ENCODE measurements around the gene CDC14C.

CDC14C gene

DNA sequence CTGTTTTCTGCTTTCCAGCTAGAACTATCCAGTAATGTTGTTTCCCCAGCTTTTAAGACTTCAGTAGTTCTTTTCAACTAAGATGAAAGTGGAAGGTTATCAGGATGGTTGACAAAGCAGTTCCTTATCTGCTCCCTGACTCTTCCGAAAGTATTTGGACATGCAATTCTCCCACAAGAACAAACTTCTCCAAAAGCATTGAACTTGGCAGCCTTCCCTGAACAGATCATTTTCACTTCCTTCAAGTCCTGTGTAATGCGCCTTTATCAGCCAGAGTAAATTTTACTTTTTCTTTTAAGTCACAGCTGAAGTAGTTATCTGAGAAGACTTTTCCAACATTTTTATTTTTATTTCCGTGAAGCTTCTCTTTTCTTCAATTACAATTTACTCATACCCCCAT lies 39.7 kb downstream of the CDC14C start:
- no peak overlapping the region for H3K4me3 ChIP-seq (ENCODE audit: low read depth, low read length)
- CTCF ChIA-PET: no interaction called here
- TF ChIP-seq, protein P1, sequence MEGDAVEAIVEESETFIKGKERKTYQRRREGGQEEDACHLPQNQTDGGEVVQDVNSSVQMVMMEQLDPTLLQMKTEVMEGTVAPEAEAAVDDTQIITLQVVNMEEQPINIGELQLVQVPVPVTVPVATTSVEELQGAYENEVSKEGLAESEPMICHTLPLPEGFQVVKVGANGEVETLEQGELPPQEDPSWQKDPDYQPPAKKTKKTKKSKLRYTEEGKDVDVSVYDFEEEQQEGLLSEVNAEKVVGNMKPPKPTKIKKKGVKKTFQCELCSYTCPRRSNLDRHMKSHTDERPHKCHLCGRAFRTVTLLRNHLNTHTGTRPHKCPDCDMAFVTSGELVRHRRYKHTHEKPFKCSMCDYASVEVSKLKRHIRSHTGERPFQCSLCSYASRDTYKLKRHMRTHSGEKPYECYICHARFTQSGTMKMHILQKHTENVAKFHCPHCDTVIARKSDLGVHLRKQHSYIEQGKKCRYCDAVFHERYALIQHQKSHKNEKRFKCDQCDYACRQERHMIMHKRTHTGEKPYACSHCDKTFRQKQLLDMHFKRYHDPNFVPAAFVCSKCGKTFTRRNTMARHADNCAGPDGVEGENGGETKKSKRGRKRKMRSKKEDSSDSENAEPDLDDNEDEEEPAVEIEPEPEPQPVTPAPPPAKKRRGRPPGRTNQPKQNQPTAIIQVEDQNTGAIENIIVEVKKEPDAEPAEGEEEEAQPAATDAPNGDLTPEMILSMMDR (IDR thresholded peaks at IDR 0.05; ENCODE audit: insufficient read depth, low read length, missing control alignments): no peak
- no peak for DNase-seq (ENCODE audit: low read depth, low spot score)
- POLR2A ChIA-PET: no interaction called here

DNA sequence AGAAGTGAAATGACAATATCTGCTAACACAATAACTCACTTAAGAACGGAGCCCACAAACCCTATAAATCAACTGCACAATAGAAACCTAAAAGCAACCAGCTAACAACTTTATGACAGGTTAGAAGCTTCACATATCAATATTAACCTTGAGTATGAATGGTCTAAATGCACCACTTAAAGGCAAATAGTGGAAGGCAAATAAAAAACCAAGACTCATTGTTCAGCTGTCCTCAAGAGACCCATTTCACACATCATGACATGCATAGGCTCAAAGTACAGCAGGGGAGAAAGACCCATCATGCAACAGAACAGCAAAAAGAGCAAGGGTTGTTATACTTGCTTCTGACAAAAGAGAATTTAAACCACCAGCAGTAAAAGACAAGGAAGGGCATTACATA lies 46.8 kb downstream of the CDC14C start:
- CTCF ChIA-PET: no interaction called here
- H3K4me3 ChIP-seq (ENCODE audit: low read depth, low read length): no peak overlapping the region
- POLR2A ChIA-PET: no interaction called here
- DNase-seq (ENCODE audit: low read depth, low spot score): no peak
- TF ChIP-seq, protein P1 (IDR thresholded peaks at IDR 0.05; ENCODE audit: insufficient read depth, low read length, missing control alignments): no peak

DNA sequence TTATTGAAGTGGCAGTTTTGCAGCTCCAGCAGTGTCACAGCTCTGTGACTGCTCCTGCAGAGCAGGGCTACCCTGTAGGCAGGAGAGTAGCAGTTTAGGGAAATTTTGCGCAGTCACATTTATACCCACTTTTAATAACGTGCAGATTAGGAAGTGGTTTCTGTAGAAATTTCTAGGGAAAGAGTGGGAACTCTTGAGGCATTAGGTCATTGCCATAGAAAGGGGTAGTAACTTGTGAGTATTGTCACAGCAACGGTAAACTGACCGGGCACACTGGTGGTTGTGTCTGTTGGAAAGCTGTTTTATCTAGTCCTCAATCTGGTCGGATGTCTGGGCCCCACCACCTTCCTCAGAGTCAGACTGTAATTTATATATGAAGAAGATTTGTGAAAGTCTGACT lies 51.9 kb downstream of the CDC14C start:
- no peak overlapping the region for H3K4me3 ChIP-seq (ENCODE audit: low read depth, low read length)
- POLR2A ChIA-PET: no interaction called here

DNA sequence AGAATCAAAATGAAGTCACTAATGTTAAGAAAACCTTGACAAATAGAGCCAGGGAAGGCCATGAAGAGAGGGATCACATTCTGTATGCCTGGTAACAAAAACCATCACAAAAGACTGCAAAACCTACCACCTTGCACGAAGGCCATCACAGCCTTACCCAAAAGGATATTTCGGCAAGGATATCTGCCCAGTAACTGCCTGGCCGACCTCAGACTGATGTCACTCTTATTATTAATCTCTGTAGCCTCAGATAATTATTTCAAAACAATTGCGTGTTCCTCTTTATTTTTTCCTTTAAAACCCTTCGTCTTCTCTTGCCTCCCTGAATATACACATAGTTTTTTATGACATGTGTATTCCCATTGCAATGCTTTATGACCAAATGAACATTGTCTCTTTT lies 52.5 kb downstream of the CDC14C start:
- TF ChIP-seq, protein P1 (IDR thresholded peaks at IDR 0.05; ENCODE audit: insufficient read depth, low read length, missing control alignments): no peak
- DNase-seq (ENCODE audit: low read depth, low spot score): no peak
- ChIA-PET POLR2A (no interaction called here), CTCF (no interaction called here)
- no peak overlapping the region for H3K4me3 ChIP-seq (ENCODE audit: low read depth, low read length)

More for the DNA sequence above, 51.9 kb downstream of the CDC14C start:
- no peak for DNase-seq (ENCODE audit: low read depth, low spot score)
- TF ChIP-seq, protein P1 (IDR thresholded peaks at IDR 0.05; ENCODE audit: insufficient read depth, low read length, missing control alignments): no peak
- CTCF ChIA-PET: no interaction called here
